IPS-18c (cell line): Measurements from ENCODE around the gene HPS4.

Source experiments
- H3K4me3 ChIP-seq: 2 replicates; pipeline ENCODE4 v1.7.0; 2013; ENCODE audit warnings: low read depth, mild to moderate bottlenecking, low read length, moderate library complexity; ENCODE audit not compliant: insufficient read depth
- H3K9me3 ChIP-seq: one replicate; pipeline ENCODE4 v1.6.1; 2013; ENCODE audit warnings: mild to moderate bottlenecking, low read length, moderate library complexity; ENCODE audit not compliant: control insufficient read depth, insufficient read depth

Gene HPS4

DNA sequence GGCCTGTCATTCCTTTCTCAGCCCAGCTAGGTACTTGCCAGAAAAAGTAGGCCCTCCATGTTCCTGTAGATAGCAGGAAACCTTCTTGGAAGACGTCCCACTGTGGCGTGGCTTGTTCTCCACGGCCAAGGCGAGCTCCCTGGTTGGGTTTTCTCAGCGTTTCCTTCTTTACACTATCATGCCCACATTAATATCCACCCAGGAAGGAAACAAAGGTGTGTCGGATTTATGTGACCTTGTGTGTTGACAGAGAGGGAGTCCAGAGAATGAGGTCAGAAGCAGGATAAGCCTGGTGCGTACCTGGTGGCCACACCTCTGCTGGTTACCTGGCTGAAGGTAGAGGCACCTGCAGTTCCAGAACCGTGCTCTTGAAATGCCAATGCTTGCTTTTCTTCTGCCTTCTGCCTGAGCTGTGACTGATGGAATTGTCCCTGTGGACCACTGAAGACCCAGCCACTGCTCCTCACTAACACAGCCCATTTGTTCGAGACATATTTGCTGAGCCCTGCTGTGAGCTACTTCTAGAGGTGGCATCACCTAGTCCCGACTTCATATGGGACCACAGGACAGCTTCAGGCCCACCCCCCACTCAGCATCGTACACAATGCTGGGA lies 46.6 kb downstream of the HPS4 start:
- no peaks in the 10 kb centered on the region for H3K9me3 ChIP-seq
- no peak overlapping the region for H3K4me3 ChIP-seq

DNA sequence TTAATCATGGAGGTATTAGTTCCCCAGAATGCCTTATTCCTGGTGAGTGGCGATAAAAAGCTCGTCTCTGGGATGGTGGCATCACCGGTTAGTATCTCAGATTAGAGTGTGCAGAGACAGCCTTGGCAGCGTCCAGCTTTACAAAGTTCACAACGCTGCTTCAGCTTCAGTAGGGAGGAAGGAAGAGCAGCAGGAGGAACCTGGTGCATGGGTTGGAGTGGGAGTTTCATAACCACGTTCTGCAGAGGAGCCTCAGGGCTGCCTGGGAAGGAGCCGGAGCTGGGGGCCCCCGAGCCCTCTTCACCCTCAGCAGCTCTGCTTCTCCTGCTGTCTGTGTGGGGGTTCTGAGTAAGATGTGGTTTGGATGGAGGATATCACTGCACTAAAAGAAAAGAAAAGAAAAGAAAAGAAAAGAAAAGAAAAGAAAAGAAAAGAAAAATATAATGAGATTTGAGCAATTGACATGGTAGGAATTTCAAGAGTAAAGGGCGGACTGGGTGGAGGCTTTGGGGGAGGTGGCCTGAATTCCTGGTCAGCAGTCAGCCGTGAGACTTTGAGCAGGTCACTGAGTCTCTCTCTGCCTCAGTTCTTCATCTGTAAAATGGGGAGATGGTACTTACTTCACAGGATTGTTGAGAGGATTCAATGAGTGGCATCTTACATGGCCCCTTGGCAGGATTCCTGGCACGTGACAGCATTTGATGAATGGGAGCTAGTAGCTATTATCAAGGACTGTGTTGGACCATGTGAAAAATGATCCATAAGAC lies 48.1 kb downstream of the HPS4 start:
- Histone ChIP-seq H3K9me3 (no peaks in the 10 kb centered on the region), H3K4me3 (no peak overlapping the region)

DNA sequence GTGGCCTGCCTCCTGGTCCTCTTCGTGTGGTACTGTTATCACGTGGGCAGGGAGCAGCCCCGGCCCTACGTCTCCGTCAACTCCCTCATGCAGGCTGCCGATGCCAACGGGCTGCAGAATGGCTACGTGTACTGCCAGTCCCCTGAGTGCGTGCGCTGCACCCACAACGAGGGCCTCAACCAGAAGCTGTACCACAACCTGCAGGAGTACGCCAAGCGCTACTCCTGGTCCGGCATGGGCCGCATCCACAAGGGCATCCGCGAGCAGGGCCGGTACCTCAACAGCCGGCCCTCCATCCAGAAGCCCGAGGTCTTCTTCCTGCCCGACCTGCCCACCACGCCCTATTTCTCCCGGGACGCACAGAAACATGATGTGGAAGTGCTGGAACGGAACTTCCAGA lies 49.8 kb downstream of the HPS4 start:
- H3K9me3 ChIP-seq: no peaks in the 10 kb centered on the region
- no peak overlapping the region for H3K4me3 ChIP-seq

DNA sequence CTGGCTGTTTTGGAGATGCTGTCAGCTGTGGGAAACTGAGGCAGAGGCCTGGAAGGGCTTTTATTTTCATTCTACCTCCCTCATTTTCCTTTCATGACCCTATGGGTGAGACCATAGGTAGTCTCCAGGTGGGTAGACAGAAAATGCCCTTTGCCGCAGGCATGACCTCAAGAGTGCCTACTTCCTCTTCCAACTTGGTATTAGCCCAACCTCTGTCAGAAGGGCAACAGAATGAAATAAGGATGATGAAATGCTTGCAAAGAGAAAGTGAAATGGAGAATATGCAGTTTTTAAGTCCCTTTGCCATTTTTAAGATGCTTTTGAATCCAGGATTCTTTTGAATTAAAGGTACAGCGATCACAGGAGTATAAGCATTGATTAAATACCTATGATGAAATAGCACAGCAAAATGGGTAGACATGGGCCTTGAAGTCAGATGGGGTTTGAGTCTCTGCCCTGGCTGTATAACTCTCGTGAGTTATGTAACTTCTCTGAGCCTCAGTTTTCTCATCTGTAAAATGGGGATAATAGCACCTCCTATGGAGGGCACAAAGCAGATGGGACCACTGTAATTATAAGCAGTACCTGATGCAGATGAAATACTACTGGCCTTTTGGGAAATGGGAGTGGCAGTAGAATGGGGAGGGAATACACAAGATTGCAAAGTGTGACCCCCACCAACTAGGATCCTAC lies 50.8 kb downstream of the HPS4 start:
- Histone ChIP-seq H3K4me3 (no peak overlapping the region), H3K9me3 (no peaks in the 10 kb centered on the region)

DNA sequence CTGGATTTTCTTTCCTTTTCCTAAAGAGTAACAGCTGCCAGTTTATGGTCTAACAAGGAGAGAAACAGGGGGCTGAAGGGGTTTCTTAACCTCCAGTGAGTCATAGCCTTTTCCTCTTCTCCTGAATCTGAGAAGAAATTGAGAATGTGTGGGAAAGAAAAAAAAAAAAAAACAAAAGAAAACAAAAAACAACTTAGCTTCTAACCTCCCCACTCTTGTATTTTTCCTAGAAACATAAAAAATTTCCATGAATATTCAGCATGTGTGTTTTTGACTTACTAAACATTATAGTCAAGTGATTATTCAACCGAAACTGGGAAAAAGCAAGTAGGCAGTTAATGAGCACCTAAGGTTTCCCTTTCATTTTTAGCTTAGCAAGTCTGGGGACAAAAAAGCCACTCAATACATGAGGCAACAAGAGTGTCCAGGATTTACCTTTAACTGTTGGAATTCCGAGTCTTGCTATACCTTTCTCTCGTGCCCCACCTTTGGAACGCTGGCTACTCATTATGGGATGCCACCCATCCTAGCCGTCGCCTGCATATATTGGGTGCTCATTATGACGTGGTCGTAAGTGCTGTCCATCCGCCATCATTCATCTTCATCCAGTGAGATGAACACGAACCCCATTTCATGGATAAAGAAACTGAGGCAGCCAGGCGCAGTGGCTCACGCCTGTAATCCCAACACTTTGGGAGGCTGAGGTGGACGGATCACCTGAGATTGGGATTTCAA lies 52.2 kb downstream of the HPS4 start:
- H3K4me3 ChIP-seq: no peak overlapping the region
- no peaks in the 10 kb centered on the region for H3K9me3 ChIP-seq

DNA sequence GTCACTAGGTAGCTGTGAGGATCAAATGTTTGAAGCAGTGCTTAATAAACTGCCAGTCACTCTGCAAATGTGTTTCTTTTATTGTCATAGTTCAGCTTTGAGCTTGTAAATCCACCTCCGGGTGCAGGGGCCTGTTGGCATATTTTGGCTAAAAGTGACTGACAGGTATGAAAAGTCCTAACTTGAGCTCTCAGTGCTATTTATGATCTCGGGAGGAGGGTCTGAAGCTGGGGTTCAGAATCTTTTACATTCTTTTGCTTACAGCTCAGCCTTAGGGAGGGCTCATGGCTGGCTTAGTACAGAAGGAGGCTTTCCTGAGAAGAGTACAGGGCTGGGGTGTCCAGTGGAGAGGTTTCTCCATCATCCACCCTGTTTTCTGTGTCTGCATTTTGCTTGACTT lies 53.0 kb downstream of the HPS4 start:
- H3K4me3 ChIP-seq: no peak overlapping the region
- no peaks in the 10 kb centered on the region for H3K9me3 ChIP-seq

DNA sequence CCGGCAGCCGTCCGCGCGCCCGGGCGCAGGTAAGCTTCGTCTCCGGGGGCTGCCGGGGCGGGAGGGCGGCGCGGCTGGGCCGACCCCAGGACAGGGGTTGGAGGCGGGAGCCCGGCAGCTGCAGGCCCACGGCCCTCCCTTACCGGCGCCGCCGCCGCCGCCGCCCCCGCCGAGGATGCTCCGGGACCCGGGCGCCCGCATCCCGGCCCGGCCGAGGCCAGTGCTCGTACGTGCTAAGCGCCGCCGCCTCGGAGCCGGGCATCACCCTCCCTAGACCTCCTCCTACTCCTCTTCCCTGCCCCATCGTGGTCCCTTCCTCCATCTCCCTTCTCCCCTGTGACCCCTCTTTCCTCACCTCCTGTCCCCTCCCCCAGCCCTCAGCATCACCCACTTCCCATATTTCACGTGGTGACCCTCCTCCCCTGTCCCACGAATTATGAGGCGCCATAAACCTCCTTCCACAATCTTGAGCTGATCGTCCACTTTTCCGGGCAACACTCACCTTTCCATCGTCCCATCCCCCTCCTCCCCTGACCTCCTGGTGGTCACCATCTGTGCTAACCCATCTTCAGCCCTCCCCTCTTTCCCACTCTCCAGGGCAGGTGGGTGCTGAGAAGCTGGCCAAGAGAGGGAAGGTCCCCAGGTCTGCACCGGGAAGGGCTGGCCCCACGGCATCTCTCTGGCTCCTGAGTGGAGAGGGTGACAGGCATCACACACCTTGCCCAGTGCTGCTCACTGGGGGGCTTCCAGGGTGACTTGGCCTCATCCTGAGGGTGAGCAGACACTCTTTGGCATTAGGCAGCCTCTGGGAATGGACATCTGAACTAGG lies 53.9 kb downstream of the HPS4 start:
- no peaks in the 10 kb centered on the region for H3K9me3 ChIP-seq

DNA sequence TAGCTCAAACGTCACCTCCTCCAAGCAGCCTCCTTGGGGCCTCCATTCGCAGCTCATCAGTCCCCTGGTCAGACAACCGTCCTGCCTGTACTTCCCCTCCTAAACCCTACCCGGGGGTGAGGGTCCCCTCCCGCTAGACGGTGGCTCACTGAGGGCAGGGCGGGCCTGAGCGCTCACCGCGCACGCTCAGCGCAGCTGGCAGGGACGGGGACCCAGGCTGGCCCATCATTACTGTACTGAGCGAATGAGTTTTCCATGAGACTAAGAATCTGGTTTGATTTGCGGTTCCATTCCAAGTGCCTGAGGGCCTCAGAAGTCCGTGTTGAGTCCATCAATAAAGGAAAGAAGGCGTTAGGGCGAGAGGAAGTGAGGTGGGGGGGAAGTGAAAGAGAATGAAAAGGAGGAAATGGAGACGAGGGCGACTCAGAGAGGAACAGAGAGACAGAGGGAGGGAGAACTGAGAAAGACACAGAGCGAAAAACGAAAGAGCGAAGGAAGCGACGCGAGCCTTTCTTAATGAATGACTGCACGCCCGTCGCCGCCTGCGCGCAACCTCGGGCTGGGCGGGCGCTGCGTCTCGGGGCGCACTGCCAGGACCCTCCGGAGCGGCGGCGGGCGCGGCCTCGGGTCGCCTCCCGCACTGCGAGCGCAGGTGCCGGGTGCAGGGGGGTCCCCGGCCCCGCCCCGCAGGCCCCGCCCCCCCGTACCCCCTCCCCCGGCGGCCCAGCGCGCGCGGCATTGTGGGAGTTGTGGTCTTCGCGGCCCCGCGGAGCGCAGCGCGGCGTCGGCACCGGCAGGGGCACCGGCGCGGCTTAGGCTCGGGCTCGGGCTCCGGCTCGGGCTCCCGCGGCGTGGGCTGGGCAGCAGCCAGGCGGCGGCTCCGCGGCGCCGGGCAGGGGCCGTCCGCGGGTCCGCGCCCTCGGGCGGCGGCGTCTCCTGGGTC lies 54.8 kb downstream of the HPS4 start, which contains the start of gene ASPHD2:
ASPHD2 (plus strand) TSS at position 746 of the 943 bp plus-strand sequence. CDS start 4,356 bp downstream, outside the sequence.
- Histone ChIP-seq H3K4me3 (peak within 1 kb of the TSS; percentile 78), H3K9me3 (no peaks in the 10 kb centered on the region)

More for the DNA sequence above, 53.9 kb downstream of the HPS4 start:
- peak overlapping the region; percentile 69 for H3K4me3 ChIP-seq

DNA sequence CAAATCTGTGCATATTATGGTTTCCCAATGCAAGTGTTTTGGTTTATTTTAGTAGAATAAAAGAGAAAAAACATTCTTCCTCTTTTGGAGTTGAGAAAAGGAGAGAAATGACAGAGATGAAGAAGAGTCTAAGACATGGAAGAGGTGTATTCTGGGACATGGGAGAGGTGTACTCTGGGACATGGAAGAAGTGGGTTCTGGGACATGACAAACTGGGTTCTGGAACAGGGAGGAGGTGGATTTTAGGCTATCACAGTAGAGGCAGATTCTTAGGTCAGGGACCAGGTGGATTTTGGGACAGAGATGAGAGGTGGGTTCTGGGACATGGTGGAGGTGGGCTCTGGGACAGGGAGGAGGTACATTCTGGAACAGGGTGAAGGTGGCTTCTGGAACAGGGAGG lies 56.7 kb downstream of the HPS4 start:
- Histone ChIP-seq H3K9me3 (no peaks in the 10 kb centered on the region), H3K4me3 (no peak overlapping the region)

DNA sequence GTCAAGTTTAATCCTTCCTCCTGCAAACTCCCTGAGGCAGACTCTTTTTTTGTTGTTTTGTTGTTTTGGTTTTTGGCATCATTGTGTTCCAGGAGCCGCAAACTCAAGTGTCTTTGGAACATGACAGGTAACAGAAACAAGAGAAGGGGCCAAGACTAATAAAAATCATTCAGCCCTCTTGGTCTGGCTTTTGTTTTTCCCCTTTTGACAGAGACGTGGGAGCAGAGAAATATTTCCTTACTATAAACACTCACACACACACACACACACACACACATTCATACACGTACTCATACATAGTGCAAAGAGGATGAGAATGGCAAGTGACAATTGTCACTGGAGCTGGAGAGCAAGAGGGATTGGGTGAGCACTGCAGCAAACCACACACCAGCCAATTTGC lies 65.0 kb downstream of the HPS4 start:
- Histone ChIP-seq H3K9me3 (no peaks in the 10 kb centered on the region), H3K4me3 (no peak overlapping the region)

DNA sequence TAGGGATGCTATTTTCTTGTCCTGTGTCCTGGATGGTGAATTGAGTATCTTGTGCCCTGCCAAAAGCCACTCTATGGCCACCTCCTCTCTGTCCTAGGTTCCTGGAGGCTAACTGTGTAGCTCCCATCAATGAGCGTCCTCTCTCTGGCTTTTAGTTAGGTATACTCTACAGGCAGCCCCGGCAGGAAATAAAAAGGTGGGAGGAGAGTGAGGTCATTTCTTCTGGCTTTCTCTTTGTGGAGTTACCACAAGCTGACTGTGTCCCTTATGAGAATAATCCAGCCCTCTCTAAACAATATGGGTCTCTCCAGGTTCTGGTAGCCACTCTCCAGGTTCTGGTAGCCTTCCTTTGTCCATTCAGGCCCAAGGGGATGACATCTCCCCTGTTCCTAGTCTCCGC lies 66.2 kb downstream of the HPS4 start:
- Histone ChIP-seq H3K4me3 (no peak overlapping the region; the same call in 1 of the 2 replicates), H3K9me3 (no peaks in the 10 kb centered on the region)

DNA sequence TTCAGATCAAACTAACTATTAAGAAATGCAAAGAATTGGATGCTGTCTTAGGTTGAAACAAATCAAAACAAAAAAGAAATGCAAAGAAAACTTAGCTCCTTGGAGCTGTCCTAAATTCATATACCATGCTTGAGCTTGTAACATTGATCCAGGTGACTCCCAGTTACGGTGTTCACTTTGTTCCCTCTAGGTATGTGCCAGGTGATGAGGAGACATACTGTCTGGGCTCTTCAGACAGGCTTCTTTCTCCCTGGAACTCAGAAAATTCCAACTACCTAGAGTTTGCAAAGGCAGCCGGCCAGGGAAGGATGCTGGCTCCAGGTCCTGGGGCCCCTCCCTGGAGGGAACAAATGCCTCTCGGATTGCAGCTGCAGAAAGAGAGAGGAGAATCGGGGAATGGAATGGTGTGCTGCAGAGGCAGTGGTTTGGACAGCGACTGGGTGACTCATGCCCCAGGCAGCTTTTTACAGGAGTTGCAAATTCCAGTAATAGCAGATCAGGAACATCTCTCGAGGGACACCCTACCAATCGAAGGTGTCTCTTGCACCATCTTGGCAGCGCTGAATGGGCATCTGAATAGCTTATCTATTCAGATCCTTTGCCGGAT lies 66.8 kb downstream of the HPS4 start:
- Histone ChIP-seq H3K4me3 (no peak overlapping the region), H3K9me3 (no peaks in the 10 kb centered on the region)

DNA sequence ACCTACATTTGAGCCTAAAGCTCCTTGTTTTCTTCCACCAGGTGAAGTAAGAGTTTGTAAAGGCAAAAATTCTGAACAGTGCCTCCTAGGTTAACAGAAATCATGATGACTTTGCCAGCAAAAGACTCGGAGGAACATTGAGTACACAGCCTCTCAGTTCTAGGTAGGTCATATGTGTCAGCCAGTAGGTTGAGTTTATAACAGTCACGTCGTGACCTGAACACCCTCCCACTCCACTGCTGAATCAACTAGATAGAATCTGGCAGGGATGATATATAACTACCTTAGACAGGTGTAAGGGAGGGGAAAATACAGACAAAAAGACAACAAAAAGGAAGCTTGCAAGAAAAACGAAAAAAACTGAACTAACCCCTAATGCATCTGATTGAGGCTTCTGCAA lies 67.3 kb downstream of the HPS4 start:
- Histone ChIP-seq H3K4me3 (no peak overlapping the region), H3K9me3 (no peaks in the 10 kb centered on the region)

DNA sequence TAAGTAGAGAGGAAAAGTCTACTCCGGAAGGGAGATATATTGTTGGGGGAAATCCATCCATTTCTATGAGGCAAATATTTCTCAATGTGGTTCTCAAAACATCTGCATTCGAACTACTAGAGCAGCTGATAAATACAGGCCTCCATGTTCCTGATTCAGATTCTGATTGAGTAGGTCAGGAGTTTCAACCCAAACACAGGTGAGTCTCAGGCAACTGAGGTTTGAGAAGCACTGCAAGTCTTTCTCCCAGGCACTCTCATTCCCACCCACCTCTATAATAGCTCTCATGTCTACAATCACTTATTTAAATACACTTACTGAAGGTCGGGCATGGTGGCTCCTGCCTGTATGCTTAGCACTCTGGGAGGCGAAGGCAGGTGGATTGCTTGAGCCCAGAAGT lies 69.2 kb downstream of the HPS4 start:
- H3K4me3 ChIP-seq: no peak overlapping the region

DNA sequence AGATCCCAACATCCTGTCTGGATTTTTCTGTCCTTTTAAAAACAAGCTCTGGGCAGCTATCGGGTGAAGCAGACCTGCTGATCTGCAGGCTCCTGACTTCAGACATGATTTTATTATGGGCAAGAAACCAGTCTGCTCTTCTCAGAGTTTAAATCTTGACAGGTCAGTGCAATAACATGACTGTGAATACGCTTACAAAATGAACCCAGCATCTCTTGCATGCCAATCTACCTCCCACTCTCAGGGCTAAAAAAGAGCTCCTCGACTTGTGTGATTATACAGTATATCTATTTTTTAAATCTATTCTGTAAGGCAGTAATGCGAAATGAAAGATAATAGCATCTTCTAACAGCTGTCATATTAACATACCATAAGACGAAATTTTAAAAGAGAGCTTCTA lies 73.2 kb downstream of the HPS4 start:
- Histone ChIP-seq H3K9me3 (no peaks in the 10 kb centered on the region), H3K4me3 (no peak overlapping the region)

More for the DNA sequence above, 69.2 kb downstream of the HPS4 start:
- H3K9me3 ChIP-seq: no peaks in the 10 kb centered on the region
